GM18508 (cell line): ENCODE results near the gene ZBTB44.
"Not testable (repeated sequence)": the region's sequence is repeated elsewhere in the genome, so short reads cannot be mapped to it uniquely, and the experiment has no call there.

ENCODE experiments used
- ATAC-seq: cut with Tn5 transposase; IDR thresholded peaks from one replicate; pipeline ENCODE4 v1.9.1; 2021; ENCODE audit warnings: moderate number of reproducible peaks; ENCODE audit not compliant: insufficient read depth, unreplicated experiment

The ZBTB44 gene, protein sequence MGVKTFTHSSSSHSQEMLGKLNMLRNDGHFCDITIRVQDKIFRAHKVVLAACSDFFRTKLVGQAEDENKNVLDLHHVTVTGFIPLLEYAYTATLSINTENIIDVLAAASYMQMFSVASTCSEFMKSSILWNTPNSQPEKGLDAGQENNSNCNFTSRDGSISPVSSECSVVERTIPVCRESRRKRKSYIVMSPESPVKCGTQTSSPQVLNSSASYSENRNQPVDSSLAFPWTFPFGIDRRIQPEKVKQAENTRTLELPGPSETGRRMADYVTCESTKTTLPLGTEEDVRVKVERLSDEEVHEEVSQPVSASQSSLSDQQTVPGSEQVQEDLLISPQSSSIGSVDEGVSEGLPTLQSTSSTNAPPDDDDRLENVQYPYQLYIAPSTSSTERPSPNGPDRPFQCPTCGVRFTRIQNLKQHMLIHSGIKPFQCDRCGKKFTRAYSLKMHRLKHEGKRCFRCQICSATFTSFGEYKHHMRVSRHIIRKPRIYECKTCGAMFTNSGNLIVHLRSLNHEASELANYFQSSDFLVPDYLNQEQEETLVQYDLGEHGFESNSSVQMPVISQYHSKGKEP

GRCh38 chr11:130314750-130315285 lies at the start of gene ZBTB44:
ZBTB44 (minus strand) TSS chr11:130314917; CDS start chr11:130261873, 53,044 bp downstream.
- peak; percentile 54 for ATAC-seq

DNA sequence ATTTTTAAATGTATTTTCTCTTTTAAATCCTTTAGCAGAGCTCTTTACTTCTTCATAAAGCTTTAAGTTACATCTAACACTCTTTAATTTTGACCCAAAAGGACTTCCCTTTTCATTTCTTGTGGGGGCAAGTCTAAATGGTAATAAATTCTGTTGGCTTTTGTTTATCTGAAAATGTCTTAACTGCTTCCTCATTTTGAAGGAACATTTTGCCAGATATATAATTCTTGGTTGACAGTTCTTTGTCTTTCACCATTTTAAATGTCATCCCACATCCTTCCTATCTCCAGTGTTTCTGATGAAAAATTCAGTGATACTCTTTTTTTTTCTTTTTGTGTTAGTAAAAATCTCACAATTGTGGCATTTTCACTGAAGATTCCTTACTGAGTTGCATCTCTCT lies 44.7 kb upstream of the ZBTB44 start:
- ATAC-seq, result no peak

- no peak for ATAC-seq
These were observed 43.7 kb upstream of the ZBTB44 start for GRCh38 chr11:130358398-130358797.

DNA sequence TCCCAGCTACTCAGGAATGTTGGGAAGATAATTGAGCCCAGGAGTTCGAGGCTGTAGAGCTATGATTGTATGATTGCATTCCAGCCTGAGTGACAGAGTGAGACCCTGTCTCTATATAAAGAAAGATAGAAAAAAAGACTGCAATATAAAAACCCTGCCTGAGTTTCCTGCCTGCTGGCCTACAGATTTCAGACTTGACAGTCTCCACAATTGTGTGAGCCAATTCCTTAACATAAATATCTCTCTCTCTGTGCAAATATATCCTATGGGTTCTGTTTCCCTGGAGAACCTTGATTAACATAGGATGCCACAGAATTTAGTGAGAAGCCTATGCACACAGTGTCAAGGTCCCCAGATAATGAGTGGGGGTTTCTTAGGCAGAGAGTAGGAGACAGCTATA lies 32.5 kb upstream of the ZBTB44 start:
- no peak for ATAC-seq

GRCh38 chr11:130344841-130345240 lies 30.1 kb upstream of the ZBTB44 start:
- no peak for ATAC-seq

- ATAC-seq, result no peak
These were observed 26.1 kb upstream of the ZBTB44 start for GRCh38 chr11:130340671-130341319.

GRCh38 chr11:130338667-130339066 lies 23.9 kb upstream of the ZBTB44 start:
- no peak for ATAC-seq

DNA sequence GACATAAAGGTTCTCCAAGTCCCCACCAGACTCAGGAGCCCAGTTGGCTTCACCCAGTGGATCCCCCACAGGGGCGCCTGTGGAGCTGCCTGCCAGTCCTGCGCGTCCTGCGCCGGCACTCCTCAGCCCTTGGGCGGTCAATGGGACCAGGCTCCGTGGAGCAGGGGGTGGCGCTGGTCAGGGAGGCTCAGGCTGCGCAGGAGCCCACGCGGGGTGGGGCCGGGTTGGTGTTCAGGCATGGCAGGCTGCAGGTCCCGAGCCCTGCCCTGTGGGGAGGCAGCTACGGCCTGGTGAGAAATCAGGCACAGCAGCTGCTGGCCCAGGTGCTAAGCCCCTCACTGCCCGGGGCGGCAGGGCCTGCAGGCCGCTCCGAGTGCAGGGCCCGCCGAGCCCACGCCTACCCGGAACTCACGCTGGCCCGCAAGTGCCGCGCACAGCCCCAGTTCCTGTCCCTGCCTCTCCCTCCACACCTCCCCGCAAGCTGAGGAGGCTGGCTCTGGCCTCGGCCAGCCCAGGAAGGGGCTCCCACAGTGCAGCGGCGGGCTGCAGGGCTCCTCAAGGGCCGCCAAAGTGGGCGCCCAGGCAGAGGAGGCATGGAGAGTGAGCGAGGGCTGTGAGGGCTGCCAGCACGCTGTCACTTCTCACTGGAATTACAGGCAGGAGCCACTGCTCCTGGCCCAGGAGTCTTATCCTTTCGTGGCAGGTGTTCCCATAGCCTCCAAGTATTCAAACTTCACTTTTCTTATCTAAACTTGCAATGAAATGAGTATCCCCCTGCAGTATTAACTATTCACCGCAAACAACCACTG lies 22.8 kb upstream of the ZBTB44 start:
- ATAC-seq, result no peak

- ATAC-seq, result not testable (repeated sequence)
These were observed 16.7 kb upstream of the ZBTB44 start for GRCh38 chr11:130331397-130331796.

DNA sequence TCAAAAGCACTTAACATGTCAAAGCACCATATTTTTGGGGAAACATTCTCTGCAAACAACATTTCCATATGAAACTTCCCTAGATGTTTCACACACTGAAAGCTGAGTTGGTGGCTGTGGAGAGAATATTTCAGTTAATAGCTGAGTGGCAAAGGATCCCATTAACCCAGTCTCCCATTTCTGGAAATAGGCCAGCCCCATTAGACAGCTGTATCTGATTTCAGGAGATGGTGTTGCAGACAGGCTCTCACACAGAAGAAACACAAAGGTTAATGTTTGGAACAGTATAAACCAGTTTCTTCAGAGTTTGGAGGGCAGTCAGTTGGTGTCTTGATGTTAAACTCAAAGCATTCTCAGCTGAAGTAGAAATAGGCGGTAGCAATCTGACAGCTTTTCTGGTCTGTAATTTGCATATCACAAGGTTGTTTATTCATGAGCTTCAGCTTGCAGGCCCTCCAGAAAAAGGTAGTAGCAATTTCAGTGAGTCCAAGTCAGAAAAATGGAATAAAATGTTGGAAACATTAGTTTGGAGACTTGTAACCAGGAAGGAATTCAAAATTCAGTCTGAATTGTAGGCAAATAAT lies 15.5 kb upstream of the ZBTB44 start:
- ATAC-seq, result no peak

- no peak for ATAC-seq
These were observed 13.7 kb upstream of the ZBTB44 start for GRCh38 chr11:130328420-130328819.

DNA sequence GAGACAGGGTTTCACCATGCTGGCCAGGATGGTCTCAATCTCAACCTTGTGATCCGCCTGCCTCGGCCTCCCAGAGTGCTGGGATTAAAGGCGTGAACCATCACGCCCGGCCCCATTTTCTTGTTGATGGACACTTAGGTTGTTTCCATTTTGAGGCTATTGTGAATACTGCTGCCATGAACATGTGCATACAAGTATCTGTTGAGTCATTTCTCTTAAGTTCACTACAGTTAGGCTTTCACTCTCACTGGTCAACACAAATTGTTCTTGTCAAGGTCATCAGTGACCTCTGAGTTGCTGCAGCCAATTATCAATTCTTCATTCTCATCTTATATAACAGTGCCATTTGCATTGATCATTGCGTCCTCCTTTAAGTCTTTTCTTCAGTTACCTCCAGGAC lies 13.0 kb upstream of the ZBTB44 start:
- no peak for ATAC-seq

GRCh38 chr11:130325691-130326090 lies 11.0 kb upstream of the ZBTB44 start:
- no peak for ATAC-seq

DNA sequence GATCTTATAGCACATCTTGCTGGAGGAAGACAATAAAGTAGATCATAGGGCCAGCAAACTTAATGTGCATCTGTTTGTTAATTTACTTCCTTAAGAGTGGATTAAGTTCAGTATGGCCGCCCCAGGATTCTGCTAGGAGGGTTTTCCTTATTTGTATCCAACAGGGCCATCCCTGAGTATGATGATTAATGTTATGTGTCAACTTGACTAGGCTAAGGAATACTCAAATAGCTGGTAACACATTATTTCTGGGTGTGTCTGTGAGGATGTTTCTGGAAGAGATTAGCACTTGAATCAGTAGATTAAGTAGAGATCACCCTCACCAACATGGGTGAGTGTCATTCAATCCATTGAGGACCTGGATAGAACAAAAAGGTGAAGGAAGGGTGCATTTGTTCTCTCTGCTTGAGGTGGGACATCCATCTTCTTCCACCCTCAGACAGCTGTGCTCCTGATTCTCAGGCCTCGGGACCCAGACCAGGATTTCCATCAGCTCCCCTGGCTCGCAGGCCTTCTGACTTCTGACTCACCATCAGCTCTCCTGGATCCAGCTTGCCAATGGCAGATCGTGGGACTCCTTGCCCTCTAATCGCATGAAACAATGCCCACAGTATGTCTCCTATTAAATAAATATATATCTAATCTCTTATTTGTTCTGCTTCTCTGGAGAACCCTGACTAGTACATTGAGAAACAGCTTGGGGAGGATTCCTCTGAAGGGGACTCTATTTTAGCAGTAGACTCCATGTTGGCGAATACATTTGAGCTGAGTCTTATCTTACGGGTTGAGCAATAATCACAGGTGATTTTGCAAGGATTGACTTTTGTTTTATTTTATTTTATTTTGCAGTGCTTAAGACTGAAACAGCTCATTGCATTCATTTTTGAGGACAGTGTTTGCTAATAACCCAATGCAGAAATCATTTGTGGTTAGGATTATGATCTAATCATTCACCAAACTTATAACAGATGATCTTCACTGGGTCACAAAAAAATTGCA lies 9.0 kb upstream of the ZBTB44 start:
- ATAC-seq, result no peak

DNA sequence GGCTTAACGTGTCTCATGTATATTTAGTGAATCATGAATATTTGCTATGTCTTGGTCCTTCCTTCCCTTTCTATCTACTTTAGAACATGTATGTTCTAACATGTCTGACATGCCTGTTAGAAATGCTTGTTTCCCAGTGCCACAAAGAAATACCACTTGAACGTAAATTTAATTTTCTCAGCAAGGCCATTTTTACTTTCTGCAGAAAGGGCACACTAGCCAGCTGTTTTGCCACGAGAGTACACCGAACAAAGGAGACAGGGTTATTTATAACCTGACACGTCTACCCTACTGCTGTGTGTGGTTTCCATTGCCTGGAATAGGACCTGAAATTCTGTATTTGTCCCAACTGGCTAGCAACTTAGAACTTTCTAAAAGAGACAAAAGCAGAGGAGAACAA lies 7.4 kb upstream of the ZBTB44 start:
- no peak for ATAC-seq

DNA sequence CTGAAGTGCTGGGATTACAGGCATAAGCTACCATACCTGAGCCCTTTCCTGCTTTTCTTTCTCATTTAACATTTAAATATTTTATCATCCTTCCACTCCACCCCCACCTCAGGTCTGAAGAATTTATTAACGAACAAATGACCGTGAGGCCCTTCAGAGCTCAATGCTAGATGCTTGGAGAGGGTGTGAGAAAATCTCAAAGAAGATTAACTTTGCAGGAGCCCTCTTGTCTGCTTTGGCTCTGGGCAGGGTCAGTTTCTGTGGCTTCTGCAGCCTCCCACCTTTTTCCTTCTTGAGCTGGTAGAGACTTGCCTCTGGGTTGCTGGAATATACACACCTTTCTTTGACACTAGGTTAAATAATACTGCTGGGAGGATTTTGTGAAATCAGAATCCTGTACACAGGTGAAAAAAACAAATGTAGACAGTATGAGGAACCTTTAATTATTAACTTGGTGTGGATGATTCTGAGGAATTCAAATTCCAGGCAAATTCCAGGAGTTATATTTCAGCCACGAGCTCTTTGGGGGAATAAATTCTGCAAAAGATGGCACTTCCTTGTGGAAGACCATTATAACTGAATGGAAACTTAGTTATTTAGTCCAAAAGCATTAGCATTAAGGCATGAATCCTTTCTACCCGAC lies 3.4 kb upstream of the ZBTB44 start:
- ATAC-seq, result no peak

DNA sequence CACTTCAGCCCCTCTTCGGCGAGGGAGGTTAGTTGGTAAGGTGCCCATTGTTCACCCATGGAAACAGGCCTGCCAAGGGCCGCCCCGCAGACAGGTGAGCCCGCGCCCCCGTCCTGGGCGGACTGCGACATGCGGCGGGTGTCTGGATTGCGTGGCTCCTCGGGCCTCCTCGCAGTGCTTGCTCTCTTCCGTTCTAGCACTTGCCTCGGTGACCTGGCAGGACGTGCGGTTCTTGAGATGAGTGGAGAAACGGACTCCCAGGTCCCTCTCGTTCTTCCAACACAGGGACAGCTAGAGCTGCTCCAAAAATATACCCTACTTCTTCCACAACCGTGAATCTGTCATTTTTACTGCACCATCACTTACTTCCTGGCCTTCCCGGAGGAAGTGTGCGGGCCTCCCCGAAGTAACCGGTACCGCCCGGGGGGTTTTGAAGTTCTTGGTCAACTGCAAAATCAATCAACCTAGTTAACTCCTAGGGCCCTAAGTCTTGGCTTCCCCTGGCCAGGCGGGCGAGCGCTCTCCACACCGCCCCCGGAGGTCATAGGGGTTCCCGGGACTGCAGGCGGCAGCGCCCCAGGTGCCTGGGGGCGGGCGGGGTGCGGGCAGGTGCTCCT lies 745 bp upstream of the ZBTB44 start:
- no peak for ATAC-seq

DNA sequence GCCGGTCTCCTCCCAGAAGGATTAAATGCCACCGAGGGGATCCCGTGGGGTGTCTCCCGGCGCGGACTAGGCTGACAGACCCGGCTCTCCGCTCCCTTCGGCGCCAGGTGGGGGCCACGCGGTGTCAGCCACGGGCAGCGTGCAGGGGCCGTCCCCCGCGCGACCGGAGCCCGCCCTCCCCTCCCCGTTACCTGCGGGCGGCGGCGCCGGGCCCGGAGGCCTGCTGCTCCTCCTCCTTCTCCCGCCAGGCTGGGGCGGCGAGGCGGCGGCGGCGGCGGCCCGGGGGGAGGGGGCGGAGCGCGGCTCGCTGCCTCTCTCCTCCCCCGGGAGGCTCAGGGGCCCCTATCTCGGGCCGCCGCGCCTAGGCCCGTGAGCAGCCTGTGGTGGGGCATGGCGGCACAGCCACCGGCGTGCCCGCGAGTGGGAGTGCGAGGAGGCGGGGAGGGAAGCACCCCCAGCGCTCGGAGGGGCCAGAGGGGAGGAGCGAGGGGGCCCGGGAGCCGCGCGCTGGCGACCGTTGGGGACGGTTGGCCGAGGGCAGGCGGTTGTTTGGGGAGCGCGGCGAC lies 450 bp downstream of the ZBTB44 start:
- peak; percentile 17 for ATAC-seq
